Pancreas (tissue), 10 donors: Measurements from ENCODE around the gene INSR. TPM values are rescaled to one million over a fixed set of nuclear protein-coding genes. Genes with fewer than 3 reads are reported as not detected.

Source experiments
- ATAC-seq, 4 donors: fragments of 200-7000 bp; cut with Tn5 transposase; one replicate each; pipeline versions ENCODE4 v1.8.0 to v1.9.1; 2020; ENCODE audit warnings: mild to moderate bottlenecking in 4 of 4, moderate library complexity in 4 of 4
- DNase-seq, 6 donors: peaks; one replicate each; pipeline ENCODE4 v3.0.0-alpha.2; 2020
- FAIRE-seq: peaks from 2 replicates; lab custom pipeline; 2012; peaks lifted over from hg19 to GRCh38; lab: Jason Lieb, UNC
- H3K27ac ChIP-seq, 4 donors: fragments of 200-600 bp; sonication (generic); 1 replicate in 3 of 4; 2 replicates in 1 of 4; pipeline versions ENCODE4 v1.5.0 to v1.8.0; 2020
- H3K27me3 ChIP-seq, 4 donors: fragments of 200-600 bp; one replicate each; pipeline ENCODE4 v1.8.0; 2021
- H3K36me3 ChIP-seq, 3 donors: fragments of 200-600 bp; sonication (generic) in 1 of 3; one replicate each; pipeline versions ENCODE4 v1.5.0 to v1.8.0; 2020 to 2021
- H3K4me1 ChIP-seq, 3 donors: fragments of 200-600 bp; one replicate each; pipeline ENCODE4 v1.8.0; 2021
- H3K4me3 ChIP-seq, 4 donors: fragments of 200-600 bp; sonication (generic) in 2 of 4; one replicate each; pipeline versions ENCODE4 v1.5.0 to v1.8.0; 2020 to 2021
- H3K9me3 ChIP-seq, 4 donors: fragments of 200-600 bp; one replicate each; pipeline ENCODE4 v1.8.0; 2021
- WGBS, 2 donors: extraction: QIAGEN DNeasy Blood & Tissue Kit; methylation state at CpG; one replicate each; pipeline ENCODE4 v1.1.7; 2013; 5-methylcytosine and 5-hydroxymethylcytosine counted together
- intact Hi-C, 3 donors: fragments of 100-400 bp; cut with DNase I; formaldehyde crosslinking; loops; one replicate each; pipeline versions ENCODE4 v1.11.1 to v1.14.2; 2022
- polyA plus RNA-seq, 2 donors: library from polyadenylated mRNA; stranded (reverse); fragments of 200-250 nt; gene quantifications; one replicate each; pipeline ENCODE4 v1.2.3, GENCODE V29; 2013
- total RNA-seq, 6 donors: library from RNA; stranded (reverse); fragmentation: NEBNext Ultra II Directional in 4 of 6; extraction: Animal tissue kit (Norgen Biotek cat#: 25700) in 4 of 6; gene quantifications; one replicate each; pipeline versions ENCODE4 v1.2.1 to v1.2.4, GENCODE V29; 2021 to 2023
- TF ChIP-seq, protein P1 (sequence below), 4 donors: fragments of 200-600 bp; sonication (generic) in 3 of 4; IDR thresholded peaks; one replicate each; pipeline versions ENCODE4 v1.5.0 to v1.8.0; 2021; ENCODE audit warnings: antibody characterized with exemption in 4 of 4
- donor health status: healthy with polysubstance abuse.
- donor health status: DM: no; HTN: no; CAD: no; lungs with moderate emphysema.
- donor health status: DM: no; HTN: no; CAD: no.
- donor health status: control.
- donor health status: control.
- donor health status: Bipolar disorder and iron deficiency.
- donor health status: DM: yes; HTN: yes; CAD: no.
- donor health status: DM: no; HTN: no; CAD: no.
- donor health status: DM: no; HTN: no; CAD: no.
- donor health status: DM: yes; HTN: yes; CAD: no.

INSR gene
- total and polyA plus RNA-seq, 8 donors, result 45.1 to 205 (median 120) TPM

DNA sequence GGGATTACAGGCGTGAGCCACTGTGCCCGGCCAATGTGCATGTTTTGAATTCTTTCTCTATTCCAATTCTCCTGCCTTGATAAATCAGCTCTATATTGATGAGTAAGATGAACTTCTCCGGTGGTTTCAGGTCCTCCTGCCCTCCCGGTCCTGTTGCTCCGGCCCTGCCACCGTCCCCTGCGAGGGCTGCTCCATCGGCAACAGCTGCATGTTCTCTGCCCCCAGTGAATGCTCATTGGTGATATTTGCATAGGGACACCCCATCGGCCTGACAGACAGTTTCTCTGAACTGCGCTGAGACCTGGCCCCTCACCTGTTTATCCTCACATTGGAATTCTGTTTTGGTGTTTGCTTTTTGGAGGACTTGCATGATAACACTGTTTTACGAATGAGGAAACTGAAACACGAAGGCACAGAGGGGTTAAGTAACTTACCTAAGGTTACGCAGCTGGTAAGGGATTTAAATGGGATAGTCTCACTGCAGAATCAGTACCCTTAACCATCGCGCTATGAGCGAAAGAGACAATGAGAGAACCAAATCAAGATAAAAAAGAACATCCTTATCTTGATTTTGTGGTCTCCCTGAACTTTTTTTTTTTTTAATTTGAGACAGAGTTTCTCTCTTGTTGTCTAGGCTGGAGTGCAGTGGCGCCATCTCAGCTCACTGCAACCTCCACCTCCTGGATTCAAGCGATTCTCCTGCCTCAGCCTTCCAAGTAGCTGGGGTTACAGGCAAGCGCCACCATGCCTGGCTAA is 192.5 kb downstream of the INSR start:
- no peak for FAIRE-seq
- WGBS, 2 donors, result 22 to 24% methylated on average over 19 of the region's 19 CpGs

DNA sequence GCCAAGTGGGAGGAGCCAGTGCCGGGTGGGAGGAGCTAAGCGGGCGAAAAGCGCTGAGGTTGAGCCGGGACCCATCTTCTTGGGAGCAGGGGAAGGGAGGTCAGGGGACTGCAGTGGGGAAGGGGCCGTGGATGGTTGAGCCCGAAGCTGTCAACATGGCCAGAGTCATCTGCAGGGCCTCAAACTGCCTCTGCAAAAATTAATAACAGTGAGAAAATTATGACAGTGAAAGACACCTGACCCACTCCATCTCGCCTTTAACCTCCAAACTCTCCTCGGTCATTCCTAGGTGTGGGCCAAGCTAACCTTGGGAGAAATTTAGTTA is 194.7 kb downstream of the INSR start:
- peak in 2 of 6 donors; percentile 87 to 88 for DNase-seq
- Histone ChIP-seq H3K36me3 (no peaks in the 10 kb centered on the region), H3K27me3 (no peaks in the 10 kb centered on the region), H3K4me1 (peaks cover 0 to 14% (median 3%) of the 10 kb centered on the region in 3 donors), H3K4me3 (peak overlapping the region; percentile 41 to 69 (median 55)), H3K9me3 (no peaks in the 10 kb centered on the region), H3K27ac (peak overlapping the region; percentile 77 to 96 (median 88))
- FAIRE-seq, result no peak
- 9% methylated on average over 9 of the region's 9 CpGs for WGBS, 2 donors
- TF ChIP-seq, protein P1, sequence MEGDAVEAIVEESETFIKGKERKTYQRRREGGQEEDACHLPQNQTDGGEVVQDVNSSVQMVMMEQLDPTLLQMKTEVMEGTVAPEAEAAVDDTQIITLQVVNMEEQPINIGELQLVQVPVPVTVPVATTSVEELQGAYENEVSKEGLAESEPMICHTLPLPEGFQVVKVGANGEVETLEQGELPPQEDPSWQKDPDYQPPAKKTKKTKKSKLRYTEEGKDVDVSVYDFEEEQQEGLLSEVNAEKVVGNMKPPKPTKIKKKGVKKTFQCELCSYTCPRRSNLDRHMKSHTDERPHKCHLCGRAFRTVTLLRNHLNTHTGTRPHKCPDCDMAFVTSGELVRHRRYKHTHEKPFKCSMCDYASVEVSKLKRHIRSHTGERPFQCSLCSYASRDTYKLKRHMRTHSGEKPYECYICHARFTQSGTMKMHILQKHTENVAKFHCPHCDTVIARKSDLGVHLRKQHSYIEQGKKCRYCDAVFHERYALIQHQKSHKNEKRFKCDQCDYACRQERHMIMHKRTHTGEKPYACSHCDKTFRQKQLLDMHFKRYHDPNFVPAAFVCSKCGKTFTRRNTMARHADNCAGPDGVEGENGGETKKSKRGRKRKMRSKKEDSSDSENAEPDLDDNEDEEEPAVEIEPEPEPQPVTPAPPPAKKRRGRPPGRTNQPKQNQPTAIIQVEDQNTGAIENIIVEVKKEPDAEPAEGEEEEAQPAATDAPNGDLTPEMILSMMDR (IDR thresholded peaks at IDR 0.05), result no peak
- intact Hi-C loops, result no loop called here
- ATAC-seq, result no peak

More for the DNA sequence above, 192.5 kb downstream of the INSR start:
- intact Hi-C loops, result loop anchor here in 1 of 3 donors (5.0 kb wide), 1 partner anchor 241 kb away; no protein-coding TSS in a partner anchor
- no peaks in the 10 kb centered on the region for H3K27me3 ChIP-seq
- H3K27ac ChIP-seq, result no peak overlapping the region
- H3K36me3 ChIP-seq, result no peaks in the 10 kb centered on the region
- H3K4me3 ChIP-seq, result no peak overlapping the region
- H3K4me1 ChIP-seq, result peaks cover 0 to 14% (median 3%) of the 10 kb centered on the region in 3 donors
- no peaks in the 10 kb centered on the region for H3K9me3 ChIP-seq
- ATAC-seq (no peak), DNase-seq (no peak)
- TF ChIP-seq, protein P1 (IDR thresholded peaks at IDR 0.05), result no peak

DNA sequence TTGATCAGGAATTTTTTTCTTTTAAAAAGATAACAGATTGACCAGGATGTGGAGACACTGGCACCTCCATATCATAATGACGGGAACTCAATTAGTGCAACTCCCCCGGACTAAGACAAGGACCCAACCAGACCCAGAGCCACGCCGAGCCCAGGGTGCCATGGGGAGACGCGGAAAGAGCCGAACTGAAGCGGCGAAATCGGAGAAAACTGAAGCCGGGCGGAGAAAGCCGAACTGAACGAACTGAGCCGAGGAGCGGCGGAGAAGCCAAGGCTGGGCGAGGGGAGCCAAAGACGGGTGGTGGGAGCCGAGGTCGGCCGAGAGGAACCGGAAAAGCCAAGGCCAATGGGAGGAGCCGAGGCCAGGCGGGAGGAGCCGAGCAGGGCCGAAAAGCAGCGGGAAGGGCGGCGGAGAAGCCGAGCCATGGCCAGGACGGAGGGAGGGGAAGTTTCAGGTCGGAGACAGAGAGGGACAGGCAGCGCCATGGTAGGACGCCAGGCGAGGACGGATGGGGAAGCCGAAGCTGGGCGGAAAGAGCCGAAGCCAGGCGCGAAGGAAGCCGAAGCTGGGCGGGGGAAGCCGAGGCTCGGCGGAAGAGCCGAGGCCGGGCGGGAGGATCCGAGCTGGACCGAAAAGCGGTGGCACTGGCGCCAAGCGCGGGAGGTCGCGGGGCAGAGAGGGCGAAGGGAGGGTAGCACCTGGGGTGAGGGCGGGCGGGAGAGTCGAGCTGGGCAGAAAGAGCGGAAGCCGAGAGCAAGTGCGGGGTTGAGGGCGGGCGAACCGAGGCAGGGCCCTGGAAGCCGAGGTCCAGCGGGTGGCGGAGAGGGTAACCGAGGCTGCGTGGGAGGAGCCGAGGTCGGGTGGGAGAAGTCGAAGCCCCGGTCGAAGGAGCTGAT is 195.3 kb downstream of the INSR start:
- H3K27me3 ChIP-seq, result no peaks in the 10 kb centered on the region
- FAIRE-seq (no peak), ATAC-seq (peak; percentile 90 to 97 (median 94)), DNase-seq (peak; percentile 90 to 97 (median 95))
- H3K9me3 ChIP-seq, result no peaks in the 10 kb centered on the region
- WGBS, 2 donors, result 0 to 1% methylated on average over 75 to 78 of the region's 78 CpGs
- TF ChIP-seq, protein P1 (IDR thresholded peaks at IDR 0.05), result no peak
- peaks cover 0 to 14% (median 3%) of the 10 kb centered on the region in 3 donors for H3K4me1 ChIP-seq
- intact Hi-C loops, result no loop called here
- peak overlapping the region; percentile 41 to 69 (median 55) for H3K4me3 ChIP-seq
- peak overlapping the region; percentile 77 to 96 (median 88) for H3K27ac ChIP-seq
- H3K36me3 ChIP-seq, result no peaks in the 10 kb centered on the region

DNA sequence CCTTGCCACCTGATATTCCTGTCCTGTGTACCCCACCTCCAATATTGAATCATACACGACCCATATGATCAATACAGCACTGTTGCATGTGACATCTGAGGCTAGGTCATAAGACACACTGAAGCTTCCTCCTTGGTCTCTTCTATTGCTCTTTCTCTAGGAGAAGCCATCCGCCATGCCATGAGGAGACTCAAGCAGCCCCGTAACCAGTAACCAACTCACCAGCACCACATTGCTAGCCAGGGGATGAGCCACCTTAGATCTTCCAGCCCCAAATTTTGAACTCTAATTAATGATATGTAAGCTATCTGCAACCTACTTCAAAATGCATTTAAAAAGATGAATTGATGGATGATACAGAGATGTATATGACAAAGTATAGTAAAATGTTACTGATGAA is 196.1 kb downstream of the INSR start:
- TF ChIP-seq, protein P1 (IDR thresholded peaks at IDR 0.05), result no peak
- H3K4me1 ChIP-seq, result peaks cover 0 to 12% (median 3%) of the 10 kb centered on the region in 3 donors
- no peak overlapping the region for H3K4me3 ChIP-seq
- intact Hi-C loops, result no loop called here
- H3K27ac ChIP-seq, result peak overlapping the region in 2 of 4 donors; percentile 81 to 96
- no peaks in the 10 kb centered on the region for H3K36me3 ChIP-seq
- ATAC-seq (no peak), FAIRE-seq (no peak), DNase-seq (no peak)
- WGBS, 2 donors, result 92 to 95% methylated on average over 3 of the region's 3 CpGs
- no peaks in the 10 kb centered on the region for H3K9me3 ChIP-seq
- H3K27me3 ChIP-seq, result no peaks in the 10 kb centered on the region
